Uterus (tissue), 2 donors: ENCODE data around the gene CHCHD3.

Experiments
- CTCF ChIP-seq, 4 experiments: fragments of 200-600 bp in 2 of 4; fragments of 450-650 bp in 2 of 4; sonication (generic) in 2 of 4; IDR thresholded peaks; one replicate each; pipeline ENCODE4 v1.5.1; 2016 to 2019; ENCODE audit warnings: antibody characterized with exemption in 4 of 4, mild to moderate bottlenecking in 2 of 4, moderate library complexity in 1 of 4
- POLR2A ChIP-seq, 2 donors: fragments of 450-650 bp; IDR thresholded peaks; one replicate each; pipeline ENCODE4 v1.6.1; 2016; ENCODE audit warnings: antibody characterized with exemption in 2 of 2, mild to moderate bottlenecking in 1 of 2, moderate library complexity in 1 of 2

DNA sequence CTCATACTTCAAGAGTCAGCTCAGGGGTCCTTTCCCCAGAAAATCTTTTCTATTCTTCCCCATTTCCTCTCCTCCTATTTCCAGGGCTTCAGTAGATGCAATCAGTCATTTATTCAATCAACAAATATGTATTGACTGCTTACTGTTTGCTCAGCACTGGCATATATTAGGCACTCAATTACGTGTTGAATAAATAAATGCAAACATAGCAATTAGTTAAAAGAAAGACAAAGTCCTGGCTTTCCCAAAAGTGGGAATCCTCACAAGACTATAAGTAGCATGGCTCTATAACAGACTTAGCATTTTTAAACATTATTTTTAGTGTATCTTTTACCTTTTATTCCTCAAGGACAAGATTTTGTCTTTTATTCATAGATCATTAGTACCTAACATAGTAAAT, 111.6 kb downstream of the CHCHD3 start:
- TF ChIP-seq CTCF (IDR thresholded peaks at IDR 0.05) (no peak), POLR2A (IDR thresholded peaks at IDR 0.05) (no peak)
